ENCODE results near the gene SLC22A6.

The SLC22A6 gene

GRCh38 chr11:62959422-62959980 is 25.3 kb downstream of the SLC22A6 start (continued):
- TF ChIP-seq ZSCAN16 (tag by site-specific recombination; IDR thresholded peaks at IDR 0.05) (no peak), SP7 (tag by site-specific recombination; IDR thresholded peaks at IDR 0.05) (no peak), ZSCAN23 (tag by site-specific recombination; IDR thresholded peaks at IDR 0.05) (no peak), ZBTB6 (tag by site-specific recombination; IDR thresholded peaks at IDR 0.05) (no peak), ZNF513 (tag by site-specific recombination; IDR thresholded peaks at IDR 0.05) (no peak), ZFHX2 (tag by site-specific recombination; conservative IDR thresholded peaks at IDR 0.05) (no peak), ZNF626 (tag by site-specific recombination; IDR thresholded peaks at IDR 0.05) (no peak), GLIS1 (tag by site-specific recombination; IDR thresholded peaks at IDR 0.05) (no peak)

GRCh38 chr11:62958547-62959421 is 26.0 kb downstream of the SLC22A6 start:
- no peaks in the 10 kb centered on the region for H3K36me3 ChIP-seq (ENCODE audit: control insufficient read depth in 2 of 2, insufficient read depth in 1 of 2, low read length in 2 of 2)
- TF ChIP-seq KLF9 (tag by site-specific recombination; IDR thresholded peaks at IDR 0.05; ENCODE audit: low read depth) (0 out of 2 replicates have a peak, but pooled peaks have one; percentile 14), ZNF398 (tag by site-specific recombination; IDR thresholded peaks at IDR 0.05) (peak; percentile 67), ZSCAN23 (tag by site-specific recombination; IDR thresholded peaks at IDR 0.05) (no peak), ZNF362 (tag by site-specific recombination; IDR thresholded peaks at IDR 0.05) (no peak), KLF1 (tag by site-specific recombination; IDR thresholded peaks at IDR 0.05) (peak; percentile 83), ZNF600 (tag by site-specific recombination; IDR thresholded peaks at IDR 0.05) (no peak), SP2 (tag by site-specific recombination; IDR thresholded peaks at IDR 0.05) (0 out of 2 replicates have a peak, but pooled peaks have one; percentile 10), FEZF1 (tag by site-specific recombination; IDR thresholded peaks at IDR 0.05) (no peak), KLF16 (tag by site-specific recombination; IDR thresholded peaks at IDR 0.05) (0 out of 2 replicates have a peak, but pooled peaks have one; percentile 17), PRDM10 (tag by site-specific recombination; IDR thresholded peaks at IDR 0.05) (0 out of 2 replicates have a peak, but pooled peaks have one; percentile 32), SP3 (tag by site-specific recombination; IDR thresholded peaks at IDR 0.05) (peak; percentile 21; the same call in 1 of the 2 replicates), HIC1 (tag by site-specific recombination; IDR thresholded peaks at IDR 0.05) (no peak), HOXC10 (CRISPR knock-in tag; IDR thresholded peaks at IDR 0.05) (0 out of 2 replicates have a peak, but pooled peaks have one; percentile 31), ZNF473 (tag by site-specific recombination; IDR thresholded peaks at IDR 0.05) (no peak), ZBTB17 (tag by site-specific recombination; IDR thresholded peaks at IDR 0.05) (peak; percentile 67)
- no peak overlapping the region for H3K27ac ChIP-seq (ENCODE audit: extremely low read depth, low read depth, low read length)
- ChIA-PET POLR2A (interaction anchor here (0.5 kb wide), 1 partner anchor 13 kb away, joined by 3 read pairs; no protein-coding TSS in a partner anchor), CTCF (interaction anchor here (1.1 to 1.5 kb wide), 4 partner anchors 16 to 60 kb away, joined by 3 to 7 read pairs (median 6); no protein-coding TSS in a partner anchor)
- no peak overlapping the region for H3K4me3 ChIP-seq (ENCODE audit: low read depth, low read length)
- H3K4me1 ChIP-seq (ENCODE audit: control insufficient read depth, insufficient read depth, low read length), result no peaks in the 10 kb centered on the region
- H3K9me3 ChIP-seq (ENCODE audit: control insufficient read depth, insufficient read depth, low read depth, low read length), result no peaks in the 10 kb centered on the region
